ENCODE measurements around the gene PRB2.

GRCh38 chr12:11431486-11431885 lies 36.1 kb upstream of the PRB2 start:
- TF ChIP-seq CTCF (IDR thresholded peaks at IDR 0.05): no peak
- TF ChIP-seq SIN3A (IDR thresholded peaks at IDR 0.05; ENCODE audit: borderline replicate concordance, insufficient read depth, low read depth, low read length): no peak
- TF ChIP-seq REST (IDR thresholded peaks at IDR 0.05; ENCODE audit: insufficient read depth in 1 of 2, low read depth in 2 of 2, low read length in 1 of 2): no peak
- no peak for TF ChIP-seq TCF7L2 (IDR thresholded peaks at IDR 0.05; ENCODE audit: low read depth, low read length)

Data from Panc1 (cell line).